ENCODE data around the gene TRUB1. TPM values are rescaled to one million over a fixed set of nuclear protein-coding genes. Genes with fewer than 3 reads are reported as not detected.

TRUB1 gene
- total and polyA plus RNA-seq, 8 donors = 2.5 to 9.2 (median 6.5) TPM

GRCh38 chr10:114956466-114956865 is 18.5 kb downstream of the TRUB1 start:
- intact Hi-C loops (cut with DNase I) = no loop called here
- no peak for TF ChIP-seq CTCF (IDR thresholded peaks at IDR 0.05)
- H3K4me3 ChIP-seq = no peak overlapping the region
- FAIRE-seq = no peak
- no peaks in the 10 kb centered on the region for H3K36me3 ChIP-seq
- H3K27me3 ChIP-seq = no peaks in the 10 kb centered on the region
- H3K27ac ChIP-seq = no peak overlapping the region
- no peaks in the 10 kb centered on the region for H3K9me3 ChIP-seq
- H3K4me1 ChIP-seq = no peaks in the 10 kb centered on the region
- 91 to 92% methylated on average over 2 of the region's 2 CpGs for WGBS, 2 donors
- DNase-seq = no peak
- ATAC-seq = no peak

GRCh38 chr10:114957122-114957521 is 19.1 kb downstream of the TRUB1 start:
- ATAC-seq = no peak
- no peak for DNase-seq
- Histone ChIP-seq H3K27ac (no peak overlapping the region), H3K4me3 (no peak overlapping the region), H3K4me1 (no peaks in the 10 kb centered on the region), H3K9me3 (no peaks in the 10 kb centered on the region), H3K36me3 (no peaks in the 10 kb centered on the region), H3K27me3 (no peaks in the 10 kb centered on the region)
- no peak for FAIRE-seq
- intact Hi-C loops (cut with DNase I) = no loop called here
- WGBS, 2 donors = 67 to 91% methylated on average over 1 of the region's 1 CpG
- TF ChIP-seq CTCF (IDR thresholded peaks at IDR 0.05) = no peak

- ATAC-seq = no peak
- no peak for FAIRE-seq
Observed at GRCh38 chr10:114957673-114958072, 19.7 kb downstream of the TRUB1 start.

GRCh38 chr10:114962441-114962840 is 24.4 kb downstream of the TRUB1 start:
- Histone ChIP-seq H3K27ac (no peak overlapping the region), H3K4me3 (no peak overlapping the region), H3K36me3 (no peaks in the 10 kb centered on the region), H3K27me3 (no peaks in the 10 kb centered on the region), H3K9me3 (no peaks in the 10 kb centered on the region), H3K4me1 (no peaks in the 10 kb centered on the region)
- no peak for TF ChIP-seq CTCF (IDR thresholded peaks at IDR 0.05)
- FAIRE-seq (no peak), DNase-seq (no peak), ATAC-seq (no peak)
- WGBS, 2 donors = 79 to 80% methylated on average over 2 of the region's 2 CpGs
- intact Hi-C loops (cut with DNase I) = no loop called here

More at GRCh38 chr10:114957673-114958072, 19.7 kb downstream of the TRUB1 start:
- Histone ChIP-seq H3K4me1 (no peaks in the 10 kb centered on the region), H3K27ac (no peak overlapping the region), H3K36me3 (no peaks in the 10 kb centered on the region), H3K27me3 (no peaks in the 10 kb centered on the region), H3K4me3 (no peak overlapping the region), H3K9me3 (no peaks in the 10 kb centered on the region)
- 69 to 79% methylated on average over 2 of the region's 2 CpGs for WGBS, 2 donors
- no peak for TF ChIP-seq CTCF (IDR thresholded peaks at IDR 0.05)
- DNase-seq = no peak
- intact Hi-C loops (cut with DNase I) = no loop called here

- 95 to 97% methylated on average over 4 of the region's 4 CpGs for WGBS, 2 donors
- no peak for ATAC-seq
- no peak for DNase-seq
Observed at GRCh38 chr10:114963908-114964307, 25.9 kb downstream of the TRUB1 start.

More at GRCh38 chr10:114963908-114964307, 25.9 kb downstream of the TRUB1 start:
- TF ChIP-seq CTCF (IDR thresholded peaks at IDR 0.05) = no peak
- no peak overlapping the region for H3K27ac ChIP-seq
- H3K4me3 ChIP-seq = no peak overlapping the region
- H3K27me3 ChIP-seq = no peaks in the 10 kb centered on the region
- H3K9me3 ChIP-seq = no peaks in the 10 kb centered on the region
- no peak for FAIRE-seq
- H3K36me3 ChIP-seq = no peaks in the 10 kb centered on the region
- intact Hi-C loops (cut with DNase I) = no loop called here
- no peaks in the 10 kb centered on the region for H3K4me1 ChIP-seq

All from pancreas (tissue), 10 donors.